SK-N-SH (cell line): ENCODE data around the gene RARRES1. TPM values are rescaled to one million over a fixed set of nuclear protein-coding genes. Genes with fewer than 3 reads are reported as not detected.

Source experiments
- CTCF ChIA-PET: fragments of 300-600, 350-600 bp; formaldehyde crosslinking; extraction: SDS; loops from one replicate; lab custom pipeline; 2021; lab: Yijun Ruan, JAX
- POLR2A ChIA-PET: fragments of 350-600 bp; sonication (Branson Sonifier 250); formaldehyde crosslinking; extraction: SDS; loops from one replicate; lab custom pipeline; 2020; ENCODE audit warnings: antibody characterized with exemption, inconsistent platforms; lab: Yijun Ruan, JAX
- DNase-seq: peaks from one replicate; pipeline ENCODE4 v3.0.0; 2012
- H2AFZ ChIP-seq: fragments of 200-600 bp; sonication (generic); 2 replicates; pipeline ENCODE4 v1.8.1; 2016; ENCODE audit warnings: antibody characterized with exemption, mild to moderate bottlenecking, low read depth
- H3F3A ChIP-seq: fragments of 200-600 bp; sonication (generic); replicated peaks from 2 replicates; pipeline ENCODE3; 2016; ENCODE audit warnings: antibody characterized with exemption, mild to moderate bottlenecking; ENCODE audit not compliant: insufficient read depth
- H3K27ac ChIP-seq, 2 experiments: fragments of 200-500 bp in 1 of 2; fragments of 200-600 bp in 1 of 2; sonication (Bioruptor generic) in 1 of 2; sonication (generic), shearing (Covaris generic) in 1 of 2; 2 replicates each; pipeline versions ENCODE4 v1.5.1 to v1.6.1; 2014 to 2016; ENCODE audit warnings: low read depth in 2 of 2, inconsistent platforms in 1 of 2, low read length in 1 of 2, mild to moderate bottlenecking in 1 of 2, mixed read lengths in 1 of 2
- H3K27me3 ChIP-seq: fragments of 200-600 bp; sonication (generic), shearing (Covaris generic); 2 replicates; pipeline ENCODE4 v1.6.1; 2016; ENCODE audit warnings: mixed run types; ENCODE audit not compliant: insufficient read depth
- H3K36me3 ChIP-seq, 2 experiments: fragments of 200-500 bp in 1 of 2; fragments of 200-600 bp in 1 of 2; sonication (Bioruptor generic) in 1 of 2; sonication (generic) in 1 of 2; replicated peaks in 1 of 2; 2 replicates each; pipeline versions ENCODE3 to v1.5.1; 2014 to 2016; ENCODE audit warnings: low read length in 1 of 2, mild to moderate bottlenecking in 1 of 2; ENCODE audit not compliant: insufficient read depth in 2 of 2, control insufficient read depth in 1 of 2
- H3K4me1 ChIP-seq, 2 experiments: fragments of 200-500 bp in 1 of 2; fragments of 200-600 bp in 1 of 2; sonication (Bioruptor generic) in 1 of 2; sonication (generic), shearing (Covaris generic) in 1 of 2; 2 replicates each; pipeline versions ENCODE4 v1.5.1 to v1.6.1; 2014 to 2016; ENCODE audit warnings: low read depth in 1 of 2, low read length in 1 of 2, mixed run types in 1 of 2; ENCODE audit not compliant: insufficient read depth in 2 of 2, control insufficient read depth in 1 of 2
- H3K4me2 ChIP-seq: fragments of 200-600 bp; sonication (generic), shearing (Covaris generic); 2 replicates; pipeline ENCODE4 v1.6.1; 2017; ENCODE audit warnings: mixed run types
- H3K4me3 ChIP-seq, 2 experiments: fragments of 200-500 bp in 1 of 2; fragments of 200-600 bp in 1 of 2; sonication (Bioruptor generic) in 1 of 2; sonication (generic), shearing (Covaris generic) in 1 of 2; 2 replicates each; pipeline versions ENCODE4 v1.5.1 to v1.8.1; 2014 to 2016; ENCODE audit warnings: low read depth in 2 of 2, inconsistent platforms in 1 of 2, low read length in 1 of 2, mild to moderate bottlenecking in 1 of 2, mixed read lengths in 1 of 2, moderate library complexity in 1 of 2
- H3K79me2 ChIP-seq: fragments of 200-600 bp; sonication (generic); 2 replicates; pipeline ENCODE4 v1.8.1; 2017; ENCODE audit warnings: mild to moderate bottlenecking; ENCODE audit not compliant: insufficient read depth
- H3K9ac ChIP-seq: fragments of 200-600 bp; sonication (generic); 2 replicates; pipeline ENCODE4 v1.6.1; 2017; ENCODE audit warnings: mixed run types
- H3K9me2 ChIP-seq: fragments of 200-600 bp; sonication (generic); 2 replicates; pipeline ENCODE4 v1.6.1; 2017; ENCODE audit warnings: mixed run types
- H3K9me3 ChIP-seq: fragments of 200-600 bp; sonication (generic); 2 replicates; pipeline ENCODE4 v1.6.1; 2017; ENCODE audit warnings: mixed run types, mild to moderate bottlenecking, moderate library complexity
- H4K20me1 ChIP-seq: fragments of 200-600 bp; sonication (generic); 2 replicates; pipeline ENCODE4 v1.6.1; 2017; ENCODE audit warnings: mild to moderate bottlenecking, mixed run types; ENCODE audit not compliant: insufficient read depth
- ELF1 ChIP-seq: IDR thresholded peaks from 2 replicates; pipeline ENCODE4 v1.4.0; 2012
- EP300 ChIP-seq, 2 experiments: IDR thresholded peaks; 2 replicates each; pipeline versions ENCODE4 v1.4.0 to v1.6.1; 2012; ENCODE audit warnings: borderline replicate concordance in 1 of 2, low read depth in 1 of 2, low read length in 1 of 2
- EZH2phosphoT487 ChIP-seq: fragments of 200-600 bp; sonication (generic); IDR thresholded peaks from 2 replicates; pipeline ENCODE4 v1.6.1; 2017; ENCODE audit warnings: low read depth, mixed run types, mild to moderate bottlenecking, antibody characterized with exemption, moderate library complexity, borderline replicate concordance
- FOSL2 ChIP-seq: IDR thresholded peaks from 2 replicates; pipeline ENCODE4 v1.4.0; 2012; ENCODE audit warnings: low read depth, mild to moderate bottlenecking, moderate library complexity, borderline replicate concordance
- FOXJ3 ChIP-seq: sonication (generic); formaldehyde crosslinking; IDR thresholded peaks from 2 replicates; pipeline ENCODE4 v1.5.1; 2020; ENCODE audit warnings: mild to moderate bottlenecking, missing genetic modification reagents
- GABPA ChIP-seq: IDR thresholded peaks from 2 replicates; pipeline ENCODE4 v1.4.0; 2012; ENCODE audit warnings: low read depth, mild to moderate bottlenecking
- GATA2 ChIP-seq: sonication (generic); formaldehyde crosslinking; IDR thresholded peaks from 2 replicates; pipeline ENCODE4 v1.5.0; 2020; ENCODE audit warnings: mild to moderate bottlenecking, missing genetic modification reagents
- IRF3 ChIP-seq: fragments of 150-350 bp; IDR thresholded peaks from 2 replicates; pipeline ENCODE4 v1.6.1; 2016; ENCODE audit warnings: mild to moderate bottlenecking, low read depth, low read length
- JUND ChIP-seq: IDR thresholded peaks from 2 replicates; pipeline ENCODE4 v1.4.0; 2012
- MAX ChIP-seq: IDR thresholded peaks from 2 replicates; pipeline ENCODE4 v1.4.0; 2012; ENCODE audit warnings: low read depth
- MEF2A ChIP-seq: IDR thresholded peaks from 2 replicates; pipeline ENCODE4 v1.4.0; 2012; ENCODE audit warnings: low read depth, borderline replicate concordance
- MXI1 ChIP-seq: IDR thresholded peaks from 2 replicates; pipeline ENCODE4 v1.6.1; 2012; ENCODE audit warnings: mild to moderate bottlenecking, low read depth, low read length, improper control_type of control experiment
- NRF1 ChIP-seq: IDR thresholded peaks from 2 replicates; pipeline ENCODE4 v1.6.1; 2012; ENCODE audit warnings: low read depth, mild to moderate bottlenecking, low read length
- PBX3 ChIP-seq: IDR thresholded peaks from 2 replicates; pipeline ENCODE4; 2012
- POLR2AphosphoS5 ChIP-seq: IDR thresholded peaks from 2 replicates; pipeline ENCODE4 v1.6.1; 2012; ENCODE audit warnings: low read depth, low read length
- RCOR1 ChIP-seq: fragments of 150-350 bp; IDR thresholded peaks from 2 replicates; pipeline ENCODE4 v1.6.1; 2017; ENCODE audit warnings: antibody characterized with exemption, low read length
- RXRA ChIP-seq: IDR thresholded peaks from 2 replicates; pipeline ENCODE4 v1.4.0; 2012; ENCODE audit warnings: low read depth, mild to moderate bottlenecking, borderline replicate concordance
- SIN3A ChIP-seq: IDR thresholded peaks from 2 replicates; pipeline ENCODE4 v1.6.1; 2012; ENCODE audit warnings: low read depth, mild to moderate bottlenecking, low read length, moderate library complexity, borderline replicate concordance
- TCF12 ChIP-seq: IDR thresholded peaks from 2 replicates; pipeline ENCODE4 v1.4.0; 2012
- USF2 ChIP-seq: fragments of 150-350 bp; IDR thresholded peaks from 2 replicates; pipeline ENCODE4 v1.6.1; 2017; ENCODE audit warnings: antibody characterized with exemption, low read length, low read depth, borderline replicate concordance
- WGBS: methylation state at CpG from one replicate; pipeline ENCODE4 v1.1.6; 2017; ENCODE audit warnings: low lambda C conversion rate; 5-methylcytosine and 5-hydroxymethylcytosine counted together
- polyA plus RNA-seq, 3 experiments: library from polyadenylated mRNA; depleted of rRNA; stranded (reverse); fragments of >200 nt; gene quantifications; 2 replicates each; pipeline ENCODE4 v1.2.3, GENCODE V29; 2012

Gene RARRES1
- polyA plus RNA-seq, 1 of the 3 experiments (the other 2 are of a cell fraction), result 0.15 TPM

- Histone ChIP-seq H3K4me3 (no peak overlapping the region), H3K9me3 (no peaks in the 10 kb centered on the region), H3K36me3 (no peaks in the 10 kb centered on the region), H3F3A (no peaks in the 10 kb centered on the region), H2AFZ (no peak overlapping the region), H3K4me2 (no peak overlapping the region), H3K79me2 (no peaks in the 10 kb centered on the region), H3K27ac (no peak overlapping the region), H4K20me1 (no peaks in the 10 kb centered on the region), H3K4me1 (peaks cover 2 to 6% of the 10 kb centered on the region in 2 experiments; a peak in 2 of 4 replicates), H3K9me2 (no peaks in the 10 kb centered on the region), H3K9ac (no peak overlapping the region), H3K27me3 (no peaks in the 10 kb centered on the region)
- TF ChIP-seq MEF2A (no peak), SIN3A (no peak), EP300 (IDR thresholded peaks at IDR 0.05; ENCODE audit: borderline replicate concordance in 1 of 2, low read depth in 1 of 2, low read length in 1 of 2) (no peak), MXI1 (no peak), TCF12 (no peak), POLR2AphosphoS5 (no peak), MAX (no peak), EZH2phosphoT487 (no peak), NRF1 (no peak), GABPA (no peak), FOSL2 (no peak), JUND (no peak), GATA2 (CRISPR knock-in tag) (no peak), RCOR1 (no peak), USF2 (no peak), IRF3 (no peak), ELF1 (no peak), PBX3 (no peak), RXRA (no peak), FOXJ3 (CRISPR knock-in tag) (no peak)
- ChIA-PET CTCF (no interaction called here), POLR2A (no interaction called here)
- WGBS, result 84% methylated on average over 2 of the region's 6 CpGs
- no peak for DNase-seq
Observed at GRCh38 chr3:158738653-158739052, 6.4 kb upstream of the RARRES1 start.
